IPS-18c (cell line): ENCODE results near the gene B9D2.

Experiments
- H3K4me3 ChIP-seq: 2 replicates; pipeline ENCODE4 v1.7.0; 2013; ENCODE audit warnings: low read depth, mild to moderate bottlenecking, low read length, moderate library complexity; ENCODE audit not compliant: insufficient read depth
- H3K9me3 ChIP-seq: one replicate; pipeline ENCODE4 v1.6.1; 2013; ENCODE audit warnings: mild to moderate bottlenecking, low read length, moderate library complexity; ENCODE audit not compliant: control insufficient read depth, insufficient read depth

B9D2 gene

GRCh38 chr19:41309180-41310032, 54.5 kb downstream of the B9D2 start:
- peak overlapping the region; percentile 88 for H3K4me3 ChIP-seq
- H3K9me3 ChIP-seq: peaks cover 2% of the 10 kb centered on the region

- Histone ChIP-seq H3K9me3 (peaks cover 2% of the 10 kb centered on the region), H3K4me3 (no peak overlapping the region)
Observed at GRCh38 chr19:41308450-41309179, 55.3 kb downstream of the B9D2 start.

DNA sequence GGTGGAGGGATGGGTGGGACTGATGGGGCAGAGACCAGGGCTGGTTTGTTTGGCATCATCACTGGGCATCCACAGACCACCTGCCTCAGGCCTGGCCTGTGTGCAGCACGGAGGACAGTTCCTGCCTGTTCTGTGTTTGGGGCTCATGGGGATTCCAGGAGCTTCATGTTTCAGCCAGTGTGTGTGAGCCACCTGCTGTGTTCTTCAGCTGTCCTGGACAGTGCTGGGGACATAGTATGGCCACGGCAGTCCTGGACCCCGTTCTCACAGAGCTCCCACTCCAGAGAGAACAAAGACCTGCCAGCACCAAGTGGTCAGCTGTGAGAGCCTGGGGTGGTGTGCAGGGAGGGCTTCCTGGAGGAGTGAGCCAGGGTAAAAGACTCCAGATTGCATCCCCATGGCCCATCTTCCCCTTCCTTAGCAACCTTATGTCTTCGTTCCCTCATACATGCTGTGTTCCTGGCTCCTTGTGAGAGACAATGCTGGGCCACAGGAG, 55.9 kb downstream of the B9D2 start:
- no peak overlapping the region for H3K4me3 ChIP-seq
- peaks cover 2% of the 10 kb centered on the region for H3K9me3 ChIP-seq

DNA sequence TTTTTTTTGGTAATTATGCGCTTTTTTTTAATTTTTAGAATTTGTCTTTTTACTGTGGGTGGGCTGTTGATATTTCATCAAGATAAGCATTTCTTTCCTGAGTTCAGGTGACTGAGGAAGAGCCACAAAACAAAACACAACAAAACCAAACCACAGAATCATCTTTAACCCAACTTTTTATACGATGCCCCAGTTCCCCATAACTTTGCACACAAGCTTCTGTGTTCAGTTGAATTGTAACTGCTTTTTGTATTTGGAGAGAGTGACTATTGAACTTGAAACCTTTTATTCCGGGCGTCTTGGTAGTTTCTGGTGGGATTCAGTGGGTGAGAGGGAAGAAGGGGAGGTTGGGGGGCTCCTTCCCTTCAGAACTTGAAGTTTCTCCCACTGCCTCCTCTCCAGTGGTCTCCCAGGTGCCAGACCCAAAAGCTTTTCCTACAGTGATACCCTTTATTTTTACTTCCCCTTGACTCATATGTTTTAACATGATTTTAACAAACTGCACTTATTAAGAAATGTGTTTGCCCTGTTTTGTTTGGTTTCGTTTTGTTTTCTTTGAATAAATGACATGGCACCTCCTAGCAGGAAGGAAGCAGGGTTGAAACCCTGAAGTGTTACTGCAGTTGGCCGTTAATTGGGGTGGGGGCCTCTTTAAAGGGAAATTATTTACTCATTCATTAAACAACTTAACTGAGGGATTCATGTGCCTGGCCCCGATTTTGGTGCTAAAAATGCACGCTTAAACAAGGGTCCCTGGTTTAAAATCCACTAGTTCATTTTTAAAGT, 56.7 kb downstream of the B9D2 start:
- no peak overlapping the region for H3K4me3 ChIP-seq
- peaks cover 2% of the 10 kb centered on the region for H3K9me3 ChIP-seq

DNA sequence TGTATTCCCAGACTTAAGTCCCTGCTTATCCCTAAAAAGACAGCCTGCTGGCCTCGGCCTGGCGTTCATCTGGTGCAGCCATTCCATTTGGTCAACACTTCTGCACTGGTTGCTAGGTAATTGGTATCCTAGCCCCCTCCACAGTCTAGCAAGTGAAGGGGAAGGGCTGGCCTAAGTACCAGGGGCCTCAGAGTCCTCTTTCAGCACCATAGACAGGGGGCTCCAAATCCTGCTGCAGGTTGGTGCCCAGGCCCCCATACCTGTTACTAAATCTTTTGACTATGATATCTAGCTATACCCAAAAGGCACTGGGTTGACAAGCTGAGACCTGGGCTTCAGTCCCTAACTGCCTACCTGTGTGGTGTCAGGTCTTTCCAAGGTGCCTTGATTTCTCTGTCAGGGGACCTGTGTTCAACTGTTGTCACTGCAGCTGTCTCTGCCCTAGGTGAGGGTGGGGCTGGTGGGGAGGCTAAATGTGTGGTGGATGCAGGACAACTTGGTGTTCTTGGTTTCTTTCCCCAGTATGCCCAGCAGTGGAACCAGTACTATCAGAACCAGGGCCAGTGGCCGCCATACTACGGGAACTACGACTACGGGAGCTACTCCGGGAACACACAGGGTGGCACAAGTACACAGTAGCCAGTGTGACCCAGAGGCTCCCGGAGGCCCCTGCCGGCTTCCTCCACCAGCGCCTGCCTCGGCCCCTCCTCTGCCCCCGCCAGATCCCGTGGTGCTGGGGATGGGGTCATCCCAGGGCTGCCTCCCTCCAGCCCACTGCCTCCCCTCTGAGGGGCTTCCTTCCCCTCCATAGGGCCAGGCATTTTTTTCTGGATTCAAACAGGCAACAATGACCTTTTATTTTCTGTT, 57.8 kb downstream of the B9D2 start:
- no peak overlapping the region for H3K4me3 ChIP-seq
- H3K9me3 ChIP-seq: peaks cover 2% of the 10 kb centered on the region

- no peak overlapping the region for H3K4me3 ChIP-seq
- H3K9me3 ChIP-seq: peaks cover 2% of the 10 kb centered on the region
Observed at GRCh38 chr19:41304706-41305483, 59.1 kb downstream of the B9D2 start.
